ENCODE data around the gene DCTN4.

The DCTN4 gene

GRCh38 chr5:150765011-150765798, 6.4 kb upstream of the DCTN4 start:
- Histone ChIP-seq H3K36me3 (no peaks in the 10 kb centered on the region), H3K27ac (no peak overlapping the region)

GRCh38 chr5:150764530-150764929, 5.7 kb upstream of the DCTN4 start:
- Histone ChIP-seq H3K4me1 (peaks cover 0 to 1% (median 0%) of the 10 kb centered on the region in 4 donors), H3K27me3 (no peaks in the 10 kb centered on the region), H3K36me3 (no peaks in the 10 kb centered on the region), H3K4me3 (no peak overlapping the region), H3K27ac (no peak overlapping the region), H3K9me3 (no peaks in the 10 kb centered on the region)
- TF ChIP-seq, protein P1, sequence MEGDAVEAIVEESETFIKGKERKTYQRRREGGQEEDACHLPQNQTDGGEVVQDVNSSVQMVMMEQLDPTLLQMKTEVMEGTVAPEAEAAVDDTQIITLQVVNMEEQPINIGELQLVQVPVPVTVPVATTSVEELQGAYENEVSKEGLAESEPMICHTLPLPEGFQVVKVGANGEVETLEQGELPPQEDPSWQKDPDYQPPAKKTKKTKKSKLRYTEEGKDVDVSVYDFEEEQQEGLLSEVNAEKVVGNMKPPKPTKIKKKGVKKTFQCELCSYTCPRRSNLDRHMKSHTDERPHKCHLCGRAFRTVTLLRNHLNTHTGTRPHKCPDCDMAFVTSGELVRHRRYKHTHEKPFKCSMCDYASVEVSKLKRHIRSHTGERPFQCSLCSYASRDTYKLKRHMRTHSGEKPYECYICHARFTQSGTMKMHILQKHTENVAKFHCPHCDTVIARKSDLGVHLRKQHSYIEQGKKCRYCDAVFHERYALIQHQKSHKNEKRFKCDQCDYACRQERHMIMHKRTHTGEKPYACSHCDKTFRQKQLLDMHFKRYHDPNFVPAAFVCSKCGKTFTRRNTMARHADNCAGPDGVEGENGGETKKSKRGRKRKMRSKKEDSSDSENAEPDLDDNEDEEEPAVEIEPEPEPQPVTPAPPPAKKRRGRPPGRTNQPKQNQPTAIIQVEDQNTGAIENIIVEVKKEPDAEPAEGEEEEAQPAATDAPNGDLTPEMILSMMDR (IDR thresholded peaks at IDR 0.05), result no peak
- intact Hi-C loops (cut with DNase I; ENCODE audit: low total_unique reads), result no loop called here
- no peak for DNase-seq

More at GRCh38 chr5:150765011-150765798, 6.4 kb upstream of the DCTN4 start:
- intact Hi-C loops (cut with DNase I; ENCODE audit: low total_unique reads), result no loop called here
- DNase-seq, result no peak
- Histone ChIP-seq H3K4me1 (no peaks in the 10 kb centered on the region), H3K4me3 (no peak overlapping the region), H3K27me3 (no peaks in the 10 kb centered on the region), H3K9me3 (no peaks in the 10 kb centered on the region)
- TF ChIP-seq, protein P1 (IDR thresholded peaks at IDR 0.05), result no peak

GRCh38 chr5:150763023-150763769, 4.4 kb upstream of the DCTN4 start:
- Histone ChIP-seq H3K4me3 (no peak overlapping the region), H3K36me3 (no peaks in the 10 kb centered on the region), H3K9me3 (no peaks in the 10 kb centered on the region), H3K4me1 (peaks cover 0 to 6% (median 0%) of the 10 kb centered on the region in 4 donors), H3K27me3 (peaks cover 0 to 2% of the 10 kb centered on the region in 2 donors), H3K27ac (peak overlapping the region; percentile 8 to 17)
- DNase-seq, result peak; percentile 76 to 77
- intact Hi-C loops (cut with DNase I; ENCODE audit: low total_unique reads), result no loop called here
- TF ChIP-seq, protein P1 (IDR thresholded peaks at IDR 0.05), result no peak

- H3K4me1 ChIP-seq, result peaks cover 0 to 15% (median 5%) of the 10 kb centered on the region in 4 donors
- peak overlapping the region in 1 of 2 donors; percentile 8 for H3K27ac ChIP-seq
- TF ChIP-seq, protein P1 (IDR thresholded peaks at IDR 0.05), result no peak
Measured at GRCh38 chr5:150762211-150762610, 3.4 kb upstream of the DCTN4 start.

DNA sequence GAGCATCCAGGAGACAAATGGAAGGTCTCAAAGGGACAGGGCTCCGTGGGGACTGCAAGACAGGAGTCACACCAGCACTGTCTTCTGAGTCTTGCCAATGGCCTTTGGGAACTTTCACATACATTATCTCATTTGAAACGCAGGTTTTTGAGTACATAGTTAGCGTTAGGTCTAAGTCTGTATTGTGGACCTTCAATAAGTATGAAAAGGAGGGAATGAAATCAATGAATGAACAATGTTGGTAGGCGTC, 442 bp upstream of the DCTN4 start:
- Histone ChIP-seq H3K4me1 (peaks cover 0 to 23% (median 12%) of the 10 kb centered on the region in 4 donors), H3K9me3 (no peaks in the 10 kb centered on the region), H3K27me3 (peaks cover 0 to 2% of the 10 kb centered on the region in 2 donors), H3K27ac (peak overlapping the region; percentile 86 to 91), H3K4me3 (peak overlapping the region; percentile 62), H3K36me3 (peaks cover 11 to 20% (median 19%) of the 10 kb centered on the region in 3 donors)
- TF ChIP-seq, protein P1 (IDR thresholded peaks at IDR 0.05), result no peak
- DNase-seq, result no peak
- intact Hi-C loops (cut with DNase I; ENCODE audit: low total_unique reads), result no loop called here

More at GRCh38 chr5:150762211-150762610, 3.4 kb upstream of the DCTN4 start:
- H3K4me3 ChIP-seq, result no peak overlapping the region
- peaks cover 0 to 2% of the 10 kb centered on the region in 2 donors for H3K27me3 ChIP-seq
- H3K36me3 ChIP-seq, result no peaks in the 10 kb centered on the region
- H3K9me3 ChIP-seq, result no peaks in the 10 kb centered on the region
- DNase-seq, result peak in 1 of 2 donors; percentile 49
- intact Hi-C loops (cut with DNase I; ENCODE audit: low total_unique reads), result no loop called here

All from tibial artery (tissue), 4 donors.